ENCODE data around the gene COX7A2.

DNA sequence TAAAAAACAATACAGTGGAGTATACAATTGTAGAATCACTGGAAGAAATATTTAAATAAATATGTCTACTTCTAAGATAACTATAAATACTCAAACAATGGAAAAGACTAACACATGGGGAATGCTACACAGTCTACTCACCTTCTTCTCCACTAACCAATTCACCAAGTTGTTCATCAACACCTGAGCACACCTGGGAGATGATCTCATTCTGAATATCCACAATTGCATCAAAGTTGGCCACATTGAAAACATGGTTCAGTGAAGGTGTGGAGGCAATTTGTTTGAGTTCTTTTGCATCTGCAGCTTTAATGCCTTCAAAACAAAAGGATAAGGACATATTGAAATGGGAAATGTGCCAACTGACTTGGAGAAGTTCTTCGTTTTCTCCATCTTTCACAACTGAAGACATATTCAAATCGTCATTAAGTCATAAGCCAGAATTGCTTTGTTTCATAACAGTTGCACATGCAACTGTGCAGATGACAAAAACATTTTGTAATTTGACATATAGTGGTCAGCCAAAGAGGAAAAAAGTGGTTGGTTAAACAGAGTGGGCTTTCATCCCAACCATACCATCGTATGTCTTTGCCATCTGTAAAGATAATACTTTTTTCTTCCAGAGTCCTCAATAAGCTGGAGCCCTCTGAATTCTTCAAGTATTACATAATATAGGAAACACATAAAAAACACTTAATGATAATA lies 55.2 kb downstream of the COX7A2 start:
- TF ChIP-seq EZH2 (IDR thresholded peaks at IDR 0.05; ENCODE audit: low read depth), result no peak
- TF ChIP-seq, protein P1, sequence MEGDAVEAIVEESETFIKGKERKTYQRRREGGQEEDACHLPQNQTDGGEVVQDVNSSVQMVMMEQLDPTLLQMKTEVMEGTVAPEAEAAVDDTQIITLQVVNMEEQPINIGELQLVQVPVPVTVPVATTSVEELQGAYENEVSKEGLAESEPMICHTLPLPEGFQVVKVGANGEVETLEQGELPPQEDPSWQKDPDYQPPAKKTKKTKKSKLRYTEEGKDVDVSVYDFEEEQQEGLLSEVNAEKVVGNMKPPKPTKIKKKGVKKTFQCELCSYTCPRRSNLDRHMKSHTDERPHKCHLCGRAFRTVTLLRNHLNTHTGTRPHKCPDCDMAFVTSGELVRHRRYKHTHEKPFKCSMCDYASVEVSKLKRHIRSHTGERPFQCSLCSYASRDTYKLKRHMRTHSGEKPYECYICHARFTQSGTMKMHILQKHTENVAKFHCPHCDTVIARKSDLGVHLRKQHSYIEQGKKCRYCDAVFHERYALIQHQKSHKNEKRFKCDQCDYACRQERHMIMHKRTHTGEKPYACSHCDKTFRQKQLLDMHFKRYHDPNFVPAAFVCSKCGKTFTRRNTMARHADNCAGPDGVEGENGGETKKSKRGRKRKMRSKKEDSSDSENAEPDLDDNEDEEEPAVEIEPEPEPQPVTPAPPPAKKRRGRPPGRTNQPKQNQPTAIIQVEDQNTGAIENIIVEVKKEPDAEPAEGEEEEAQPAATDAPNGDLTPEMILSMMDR (conservative IDR thresholded peaks at IDR 0.05), result no peak
